Amygdala (tissue), 56 donors: ENCODE results near the gene LBH.
A peak's percentile ranks its signal among the peaks of the same experiment; 100 is the strongest.

Experiments used
- DNase-seq, 56 donors: peaks; one replicate each; lab custom pipeline; 2025; lab: John Stamatoyannopoulos, UW

LBH gene

GRCh38 chr2:30253873-30254684, 22.7 kb downstream of the LBH start:
- no peak for DNase-seq

DNA sequence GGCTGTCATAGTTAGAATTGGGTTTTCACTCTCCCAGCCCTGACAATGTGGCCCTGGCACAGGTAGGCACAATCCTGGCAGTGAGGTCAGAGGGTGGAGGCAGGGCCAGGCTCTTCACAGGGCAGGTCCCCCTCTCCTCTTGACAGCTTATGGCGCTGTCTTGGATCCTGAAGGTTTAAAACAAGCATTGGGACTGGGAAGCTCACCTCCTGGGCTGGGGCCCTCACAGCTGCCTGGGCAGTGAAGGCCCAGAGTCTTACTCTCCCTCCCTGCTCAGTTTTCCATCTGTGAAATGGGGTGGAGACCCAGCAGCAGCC, 23.3 kb downstream of the LBH start:
- DNase-seq = no peak

DNA sequence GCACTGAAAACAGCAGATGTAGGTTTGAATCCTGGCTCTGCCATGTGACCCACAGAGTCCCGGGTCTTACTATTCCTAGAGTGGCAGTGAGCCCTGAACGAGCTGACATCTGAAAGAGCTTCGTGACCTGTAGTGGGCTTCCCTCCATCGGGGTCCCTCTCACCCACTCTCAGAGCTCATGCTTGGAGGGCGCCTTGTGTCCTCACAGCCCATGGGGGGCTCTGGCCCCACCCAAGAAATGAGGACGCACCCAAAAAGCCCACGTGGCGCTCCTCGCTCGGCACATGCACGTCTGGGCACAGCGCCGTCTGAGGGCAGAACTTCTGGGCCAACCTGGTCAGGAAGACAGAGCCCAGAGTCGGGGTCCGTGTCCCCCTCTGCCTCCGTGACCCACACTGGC, 23.7 kb downstream of the LBH start:
- DNase-seq = no peak

- no peak for DNase-seq
Measured at GRCh38 chr2:30255466-30256408, 24.4 kb downstream of the LBH start.

GRCh38 chr2:30257266-30258214, 26.2 kb downstream of the LBH start:
- no peak for DNase-seq

DNA sequence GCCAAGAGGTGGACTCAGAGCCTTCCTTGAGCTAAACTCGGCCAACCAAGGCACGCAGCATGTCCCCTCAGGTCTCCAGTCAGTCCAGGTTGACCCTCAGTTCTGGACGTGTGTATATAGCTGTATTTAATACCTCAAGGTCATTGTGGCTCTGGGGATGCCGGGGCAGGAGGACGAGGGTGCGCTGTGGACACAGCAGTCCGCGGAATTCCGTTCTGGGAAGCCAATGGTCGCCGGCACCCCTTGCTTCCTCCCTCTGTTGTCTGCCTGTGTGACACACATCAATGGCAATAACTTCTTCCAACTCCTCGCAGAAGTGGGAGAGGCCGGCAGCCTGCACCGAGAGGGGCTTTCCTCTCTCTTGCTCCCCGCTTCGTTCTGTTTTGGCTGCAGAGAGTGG, 27.7 kb downstream of the LBH start:
- no peak for DNase-seq

DNA sequence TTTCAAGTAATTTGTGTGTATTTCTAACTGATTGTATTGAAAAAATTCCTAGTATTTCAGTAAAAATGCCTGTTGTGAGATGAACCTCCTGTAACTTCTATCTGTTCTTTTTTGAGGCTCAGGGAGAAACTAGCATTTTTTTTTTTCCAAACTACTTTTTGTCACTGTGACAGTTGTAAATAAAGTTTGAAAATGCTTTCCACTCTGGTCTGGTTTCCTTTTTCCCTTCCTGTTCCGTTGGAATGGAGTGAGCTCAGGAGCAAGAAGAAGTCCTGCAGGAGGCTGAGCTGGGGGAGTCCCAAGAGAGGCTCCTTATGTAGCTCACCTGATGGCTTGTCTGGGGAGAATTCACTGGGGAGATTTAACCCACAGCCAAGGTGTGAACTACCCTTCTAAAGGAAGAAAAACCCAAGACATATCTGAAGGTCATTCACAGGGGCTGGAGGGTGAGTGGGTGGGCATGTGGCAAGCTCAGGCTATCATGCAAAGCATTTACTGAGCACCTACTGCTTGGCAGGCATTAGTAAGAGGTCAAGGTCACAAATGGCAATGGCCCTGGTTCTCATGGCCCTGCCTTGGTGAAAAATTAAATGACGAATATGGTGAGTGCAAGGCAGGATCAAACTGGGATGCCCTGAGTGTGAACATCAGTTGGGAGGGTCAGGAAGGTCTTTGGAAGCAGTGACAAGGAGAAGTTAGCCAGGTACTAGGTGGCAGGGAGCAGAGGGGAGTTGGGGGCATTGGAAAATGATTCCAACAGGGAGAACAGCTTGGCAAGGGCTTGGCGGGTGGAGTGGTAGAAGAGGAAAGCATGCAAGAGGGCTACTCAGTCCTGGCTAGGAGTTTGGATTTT, 28.7 kb downstream of the LBH start:
- no peak for DNase-seq

GRCh38 chr2:30260941-30261340, 29.6 kb downstream of the LBH start:
- DNase-seq = no peak

DNA sequence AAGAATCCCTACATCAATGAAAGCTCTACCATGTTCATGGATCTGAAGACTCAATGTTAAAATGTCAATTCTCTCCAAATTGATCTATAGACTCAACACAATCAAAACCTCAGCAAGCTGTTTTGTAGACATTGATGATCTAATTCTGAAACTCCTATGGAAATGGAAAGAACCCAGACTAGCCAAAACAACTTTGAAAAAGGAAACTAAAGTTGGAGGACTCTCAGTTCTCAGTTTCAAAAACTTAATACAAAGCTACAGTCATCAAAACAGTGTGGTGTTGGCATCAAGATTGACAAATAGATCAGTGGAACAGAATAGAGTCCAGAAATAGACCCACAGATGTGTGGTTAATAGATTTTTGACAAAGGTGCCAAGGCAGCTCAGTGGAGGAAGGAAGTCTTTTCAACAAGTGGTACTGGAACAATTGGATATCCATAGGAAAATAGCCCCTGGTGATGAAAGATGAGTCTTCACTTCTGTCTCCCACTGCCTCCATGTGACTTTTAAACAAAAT, 30.4 kb downstream of the LBH start:
- no peak for DNase-seq

DNA sequence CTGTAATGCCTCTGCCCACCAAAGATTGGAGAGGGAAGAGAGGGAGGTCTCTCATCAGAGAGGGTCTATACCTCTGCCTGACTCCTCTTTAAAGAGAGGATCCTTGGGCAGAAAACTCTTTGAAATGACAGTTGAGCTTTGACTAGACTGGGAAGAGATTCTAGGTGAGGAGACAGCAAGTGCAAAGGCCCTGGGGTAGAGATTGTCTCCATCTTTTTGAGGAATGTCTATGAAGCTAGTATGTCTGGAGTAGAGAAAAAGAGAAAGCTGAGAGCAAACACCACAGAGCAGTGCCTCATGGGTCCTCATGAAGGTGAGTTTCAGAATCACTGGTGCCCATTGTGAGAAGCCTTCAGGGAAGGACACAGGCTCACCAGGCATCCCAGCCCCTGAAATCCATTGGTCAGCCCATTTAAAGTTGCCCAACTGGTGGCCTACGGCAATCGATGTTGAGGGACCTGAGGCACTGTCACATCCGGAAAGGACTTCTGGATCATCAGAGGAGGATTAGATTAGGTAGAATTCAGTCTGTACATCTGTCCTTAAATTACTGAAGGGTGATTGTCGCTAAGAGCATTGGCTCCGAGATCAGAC, 31.5 kb downstream of the LBH start:
- DNase-seq = no peak

DNA sequence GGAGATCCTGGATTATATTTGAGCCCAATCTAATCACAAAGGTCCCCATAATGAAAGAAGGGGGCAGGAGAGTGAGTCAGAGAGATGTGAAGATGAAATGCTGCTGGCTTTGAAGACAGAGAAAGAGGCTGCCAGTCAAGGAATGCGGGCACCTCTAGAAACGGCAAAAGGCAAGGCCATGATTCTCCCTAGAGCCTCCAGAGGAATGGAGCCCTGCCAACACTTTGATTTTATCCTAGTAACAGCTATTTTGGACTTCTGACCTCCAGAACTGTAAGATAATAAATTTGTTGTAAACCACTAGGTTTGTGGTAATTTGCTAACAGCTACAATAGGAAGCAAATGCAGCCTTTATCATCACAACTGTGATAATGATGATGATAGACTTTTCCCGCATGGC, 32.9 kb downstream of the LBH start:
- no peak for DNase-seq

- no peak for DNase-seq
Measured at GRCh38 chr2:30265052-30266015, 34.0 kb downstream of the LBH start.

- peak in 1 of 56 donors; percentile 3 for DNase-seq
Measured at GRCh38 chr2:30266051-30266621, 34.8 kb downstream of the LBH start.

DNA sequence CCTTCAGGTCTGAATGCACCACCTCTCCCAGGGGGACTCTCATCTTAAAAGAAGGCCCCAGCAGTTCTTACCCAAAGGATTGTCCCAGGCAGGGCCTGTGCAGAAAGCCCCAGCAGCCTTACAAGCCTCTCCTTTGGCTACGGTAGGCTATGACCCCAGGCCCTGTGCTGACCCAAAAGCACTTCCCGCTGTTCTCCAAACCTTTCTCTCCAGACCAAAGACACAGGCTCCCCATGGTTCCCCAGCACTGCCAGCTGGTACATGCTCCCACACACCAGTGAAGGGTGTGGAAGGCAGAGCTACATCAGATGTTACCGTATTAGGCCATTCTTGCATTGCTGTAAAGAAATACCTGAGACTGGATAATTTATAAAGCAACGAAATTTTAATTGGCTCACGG, 35.4 kb downstream of the LBH start:
- DNase-seq = no peak

GRCh38 chr2:30267161-30267975, 36.0 kb downstream of the LBH start:
- no peak for DNase-seq

DNA sequence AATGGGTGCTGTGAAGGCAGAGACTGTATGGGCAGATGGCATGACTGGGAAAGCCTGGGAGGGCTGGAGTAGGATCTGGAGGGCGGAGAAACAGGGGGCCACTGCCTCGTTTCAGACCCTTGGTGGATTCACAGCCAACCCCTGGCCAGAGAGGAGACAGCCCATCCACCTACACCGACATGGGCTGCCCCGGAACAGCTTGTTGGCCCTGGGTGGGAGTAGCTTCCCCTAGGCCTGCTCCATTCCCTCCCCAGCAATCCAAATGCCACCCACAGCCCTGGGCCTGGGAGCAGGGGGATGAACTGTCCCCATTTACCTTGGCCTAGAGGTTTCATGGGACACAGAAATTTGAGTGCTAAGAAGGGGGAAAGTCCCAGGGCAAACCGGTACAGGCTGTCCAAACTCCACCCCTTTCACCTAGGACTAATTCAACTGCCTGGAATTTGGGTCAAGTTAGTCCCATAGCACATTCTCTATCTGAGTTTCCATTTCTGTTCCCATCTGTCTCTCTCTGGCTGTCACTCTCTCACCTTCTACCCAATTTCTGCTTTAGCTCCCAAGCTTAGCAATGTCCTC, 37.0 kb downstream of the LBH start:
- no peak for DNase-seq
